HCT116 (cell line): Measurements from ENCODE around the gene TVP23A. TPM values are rescaled to one million over a fixed set of nuclear protein-coding genes. Genes with fewer than 3 reads are reported as not detected.

Experiments
- ATAC-seq: fragments of 200-7000 bp; cut with Tn5 transposase; 2 replicates; pipeline ENCODE4 v1.9.1; 2020; ENCODE audit warnings: mild to moderate bottlenecking, moderate library complexity
- BruUV-seq: library from RNA; stranded (reverse); fragments of 400-500 nt; replicated peaks from 2 replicates; lab custom pipeline; 2021; lab: Mats Ljungman, UMichigan
- CTCF ChIA-PET: fragments of 300-600 bp; sonication (Branson Sonifier 250); formaldehyde crosslinking; loops from one replicate; lab custom pipeline; 2021; ENCODE audit warnings: antibody characterized with exemption; lab: Charles Lee
- POLR2A ChIA-PET: fragments of 300-600, 350-600 bp; sonication (Branson Sonifier 250); formaldehyde crosslinking; loops from one replicate; lab custom pipeline; 2021; ENCODE audit warnings: antibody characterized with exemption; lab: Charles Lee
- RAD21 ChIA-PET, 2 experiments: fragments of 300-600 bp; sonication (Branson Sonifier 250); formaldehyde crosslinking; loops; one replicate each; lab custom pipeline; 2023; ENCODE audit warnings: low total read pairs in 2 of 2; ENCODE audit not compliant: uncharacterized antibody in 2 of 2, unreplicated experiment in 2 of 2, low non-redundant PET in 1 of 2; lab: Charles Lee
- DNase-seq: peaks from one replicate; pipeline ENCODE4 v3.0.0-alpha.2; 2010; ENCODE audit warnings: low read depth, low spot score
- H2AFZ ChIP-seq: fragments of 200-600 bp; shearing (Covaris generic), sonication (generic); 2 replicates; pipeline ENCODE4 v1.6.1; 2017; ENCODE audit warnings: low read depth, mixed run types, mixed read lengths, antibody characterized with exemption, low read length; ENCODE audit not compliant: poor library complexity, severe bottlenecking
- H3K27ac ChIP-seq: 2 replicates; pipeline ENCODE4 v1.5.1; 2012; ENCODE audit warnings: low read depth, low read length
- H3K27me3 ChIP-seq: fragments of 200-600 bp; sonication (generic); 2 replicates; pipeline ENCODE4 v1.6.1; 2016; ENCODE audit warnings: mixed run types, low read length, mixed read lengths; ENCODE audit not compliant: insufficient read depth
- H3K36me3 ChIP-seq, 2 experiments: fragments of 200-500 bp in 1 of 2; fragments of 200-600 bp in 1 of 2; sonication (Bioruptor generic) in 1 of 2; sonication (generic) in 1 of 2; 2 replicates each; pipeline versions ENCODE4 v1.5.1 to v1.6.1; 2014 to 2016; ENCODE audit warnings: low read length in 2 of 2, inconsistent platforms in 1 of 2, mixed read lengths in 1 of 2, mixed run types in 1 of 2; ENCODE audit not compliant: insufficient read depth in 2 of 2, control insufficient read depth in 1 of 2
- H3K4me1 ChIP-seq, 2 experiments: fragments of 200-600 bp in 1 of 2; sonication (generic) in 1 of 2; 2 replicates each; pipeline versions ENCODE4 v1.5.1 to v1.6.1; 2012 to 2017; ENCODE audit warnings: low read length in 2 of 2, inconsistent platforms in 1 of 2, mild to moderate bottlenecking in 1 of 2, mixed read lengths in 1 of 2, mixed run types in 1 of 2, moderate library complexity in 1 of 2; ENCODE audit not compliant: insufficient read depth in 2 of 2, control insufficient read depth in 1 of 2
- H3K4me2 ChIP-seq: fragments of 200-600 bp; sonication (generic); 2 replicates; pipeline ENCODE4 v1.6.1; 2017; ENCODE audit warnings: mixed run types, low read length, mixed read lengths
- H3K4me3 ChIP-seq, 2 experiments: fragments of 200-600 bp in 1 of 2; sonication (generic) in 1 of 2; replicated peaks in 1 of 2; 2 replicates each; pipeline ENCODE4 v1.5.1; 2011 to 2016; ENCODE audit warnings: low read length in 2 of 2, control low read depth in 1 of 2, low read depth in 1 of 2, mild to moderate bottlenecking in 1 of 2, mixed read lengths in 1 of 2, mixed run types in 1 of 2
- H3K79me2 ChIP-seq: fragments of 200-600 bp; sonication (generic); 2 replicates; pipeline ENCODE4 v1.6.1; 2017; ENCODE audit warnings: mild to moderate bottlenecking, mixed run types, low read length, moderate library complexity, mixed read lengths; ENCODE audit not compliant: insufficient read depth
- H3K9ac ChIP-seq: fragments of 200-600 bp; sonication (generic); 2 replicates; pipeline ENCODE4 v1.6.1; 2016; ENCODE audit warnings: low read length, mixed read lengths
- H3K9me2 ChIP-seq: fragments of 200-600 bp; sonication (generic), shearing (Covaris generic); 2 replicates; pipeline ENCODE4 v1.6.1; 2017; ENCODE audit warnings: mixed run types, mild to moderate bottlenecking, moderate library complexity; ENCODE audit not compliant: insufficient read depth
- H3K9me3 ChIP-seq, 2 experiments: fragments of 200-500 bp in 1 of 2; fragments of 200-600 bp in 1 of 2; sonication (Bioruptor generic) in 1 of 2; sonication (generic) in 1 of 2; 2 replicates each; pipeline ENCODE4 v1.6.1; 2014 to 2017; ENCODE audit warnings: low read length in 2 of 2, mixed read lengths in 2 of 2, inconsistent platforms in 1 of 2, low read depth in 1 of 2, mild to moderate bottlenecking in 1 of 2, mixed run types in 1 of 2, moderate library complexity in 1 of 2; ENCODE audit not compliant: control insufficient read depth in 1 of 2, insufficient read depth in 1 of 2
- H4K20me1 ChIP-seq: fragments of 200-600 bp; sonication (generic), shearing (Covaris generic); 2 replicates; pipeline ENCODE4 v1.6.1; 2017; ENCODE audit warnings: mixed run types, mild to moderate bottlenecking, moderate library complexity; ENCODE audit not compliant: insufficient read depth
- CBX3 ChIP-seq: IDR thresholded peaks from 2 replicates; pipeline ENCODE4 v1.6.1; 2012; ENCODE audit warnings: low read depth
- EZH2phosphoT487 ChIP-seq: fragments of 200-600 bp; IDR thresholded peaks from 2 replicates; pipeline ENCODE4 v1.6.1; 2018; ENCODE audit warnings: antibody characterized with exemption, borderline replicate concordance
- FOSL1 ChIP-seq: IDR thresholded peaks from 2 replicates; pipeline ENCODE4 v1.6.1; 2012; ENCODE audit warnings: low read depth
- POLR2A ChIP-seq: IDR thresholded peaks from 2 replicates; pipeline ENCODE4 v1.7.0; 2011; ENCODE audit warnings: borderline replicate concordance; ENCODE audit not compliant: insufficient read depth, insufficient read length; ENCODE audit errors: extremely low read depth
- POLR2AphosphoS5 ChIP-seq: IDR thresholded peaks from 2 replicates; pipeline ENCODE4 v1.6.1; 2011; ENCODE audit warnings: mild to moderate bottlenecking, low read depth, low read length, moderate library complexity
- YY1 ChIP-seq: IDR thresholded peaks from 2 replicates; pipeline ENCODE4 v1.6.1; 2011; ENCODE audit warnings: low read length, low read depth, moderate library complexity, mild to moderate bottlenecking; ENCODE audit not compliant: insufficient replicate concordance; ENCODE audit errors: extremely low read depth
- ZFX ChIP-seq: fragments of 450-650 bp; IDR thresholded peaks from 2 replicates; pipeline ENCODE4 v1.6.1; 2017
- intact Hi-C: fragments of 100-400 bp; cut with micrococcal nuclease; formaldehyde crosslinking; loops from 2 replicates; pipeline ENCODE4 v1.10.0; 2022
- total RNA-seq: library from RNA; stranded (reverse); gene quantifications from one replicate; pipeline ENCODE4 v1.2.1, GENCODE V29; 2021; ENCODE audit not compliant: unreplicated experiment
- TF ChIP-seq, protein P1 (sequence below): IDR thresholded peaks from 2 replicates; pipeline ENCODE4 v1.6.1; 2011; ENCODE audit warnings: mild to moderate bottlenecking, low read length, moderate library complexity; ENCODE audit not compliant: insufficient replicate concordance; ENCODE audit errors: extremely low read depth

TVP23A gene
- total RNA-seq, 1 experiment from 2014 or later: not detected

DNA sequence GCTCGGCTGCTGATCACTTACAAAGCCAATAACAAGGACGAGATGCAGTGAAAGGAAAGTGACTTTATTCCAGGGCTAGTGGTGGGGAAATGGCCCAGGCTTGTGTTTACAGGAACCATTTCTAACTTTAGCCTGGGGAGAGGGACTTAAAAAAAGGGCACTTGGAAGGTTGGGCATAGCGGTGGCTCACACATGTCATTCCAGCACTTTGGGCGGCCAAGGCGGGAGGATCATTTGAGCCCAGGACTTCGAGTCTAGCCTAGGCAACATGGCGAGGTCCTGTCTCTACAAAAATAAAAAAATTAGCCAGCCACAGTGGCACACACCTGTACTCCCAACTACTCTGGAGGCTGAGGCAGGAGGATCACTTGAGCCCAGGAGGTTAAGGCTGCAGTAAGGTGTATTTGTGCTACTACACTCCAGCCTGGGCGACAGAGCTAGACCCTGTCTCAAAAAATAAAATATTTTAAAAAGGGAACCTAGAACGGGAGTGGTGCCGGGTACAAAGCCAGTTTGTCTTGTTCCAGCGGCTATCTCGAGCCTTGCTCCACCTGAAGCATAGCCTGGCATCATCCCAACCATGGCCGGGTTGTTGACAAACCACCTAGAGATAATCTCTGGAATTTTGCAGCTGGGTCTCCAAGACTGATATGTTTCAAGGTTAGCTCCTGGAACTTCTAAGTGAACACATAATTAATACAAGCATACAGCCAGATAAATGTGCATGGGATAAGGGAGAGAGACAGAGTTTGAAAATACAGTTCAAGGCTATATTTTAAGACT is 5.7 kb upstream of the TVP23A start:
- ChIA-PET POLR2A (no interaction called here), CTCF (no interaction called here), RAD21 (no interaction called here)
- no peak overlapping the region for H2AFZ ChIP-seq
- no peaks in the 10 kb centered on the region for H3K9me3 ChIP-seq
- no peak overlapping the region for H3K4me3 ChIP-seq
- H4K20me1 ChIP-seq: no peaks in the 10 kb centered on the region
- no peak for ATAC-seq
- H3K4me1 ChIP-seq: peaks cover 0 to 3% of the 10 kb centered on the region in 2 experiments; a peak in 2 of 4 replicates
- H3K9me2 ChIP-seq: no peaks in the 10 kb centered on the region
- TF ChIP-seq ZFX (no peak), POLR2A (no peak), CBX3 (no peak), EZH2phosphoT487 (no peak), POLR2AphosphoS5 (no peak), YY1 (no peak), FOSL1 (no peak)
- TF ChIP-seq, protein P1, sequence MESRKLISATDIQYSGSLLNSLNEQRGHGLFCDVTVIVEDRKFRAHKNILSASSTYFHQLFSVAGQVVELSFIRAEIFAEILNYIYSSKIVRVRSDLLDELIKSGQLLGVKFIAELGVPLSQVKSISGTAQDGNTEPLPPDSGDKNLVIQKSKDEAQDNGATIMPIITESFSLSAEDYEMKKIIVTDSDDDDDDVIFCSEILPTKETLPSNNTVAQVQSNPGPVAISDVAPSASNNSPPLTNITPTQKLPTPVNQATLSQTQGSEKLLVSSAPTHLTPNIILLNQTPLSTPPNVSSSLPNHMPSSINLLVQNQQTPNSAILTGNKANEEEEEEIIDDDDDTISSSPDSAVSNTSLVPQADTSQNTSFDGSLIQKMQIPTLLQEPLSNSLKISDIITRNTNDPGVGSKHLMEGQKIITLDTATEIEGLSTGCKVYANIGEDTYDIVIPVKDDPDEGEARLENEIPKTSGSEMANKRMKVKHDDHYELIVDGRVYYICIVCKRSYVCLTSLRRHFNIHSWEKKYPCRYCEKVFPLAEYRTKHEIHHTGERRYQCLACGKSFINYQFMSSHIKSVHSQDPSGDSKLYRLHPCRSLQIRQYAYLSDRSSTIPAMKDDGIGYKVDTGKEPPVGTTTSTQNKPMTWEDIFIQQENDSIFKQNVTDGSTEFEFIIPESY: no peak
- DNase-seq: no peak
- H3K4me2 ChIP-seq: no peak overlapping the region
- no TSS peak for BruUV-seq
- intact Hi-C loops: no loop called here
- H3K27ac ChIP-seq: no peak overlapping the region
- H3K36me3 ChIP-seq: no peaks in the 10 kb centered on the region
- H3K9ac ChIP-seq: no peak overlapping the region
- no peaks in the 10 kb centered on the region for H3K79me2 ChIP-seq
- H3K27me3 ChIP-seq: no peaks in the 10 kb centered on the region
